GM21825 (cell line): ENCODE results near the gene MROH8.
"Not testable (repeated sequence)": the region's sequence is repeated elsewhere in the genome, so short reads cannot be mapped to it uniquely, and the experiment has no call there.

Experiments
- ATAC-seq: cut with Tn5 transposase; IDR thresholded peaks from one replicate; pipeline ENCODE4 v1.9.1; 2021; ENCODE audit warnings: mild to moderate bottlenecking, moderate library complexity; ENCODE audit not compliant: unreplicated experiment

The MROH8 gene

DNA sequence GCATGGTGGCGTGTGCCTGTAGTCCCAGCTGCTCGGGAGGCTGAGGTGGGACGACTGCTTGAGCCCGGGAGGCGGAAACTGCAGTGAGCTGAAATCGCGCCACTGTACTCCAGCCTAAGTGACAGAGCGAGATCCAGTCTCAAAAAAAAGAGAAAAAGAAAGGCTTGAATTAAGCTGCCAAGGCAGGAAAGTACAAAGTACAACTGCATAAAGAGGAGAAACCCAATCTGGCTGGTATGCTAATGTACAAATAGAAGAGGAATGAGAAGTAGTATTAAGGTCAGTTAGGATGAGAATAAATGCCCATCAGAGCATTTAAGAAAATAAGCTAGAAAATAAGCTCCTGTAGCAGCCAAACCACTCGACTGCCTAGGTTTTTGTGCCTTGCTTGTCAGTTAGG lies 23.4 kb downstream of the MROH8 start:
- ATAC-seq, result no peak

DNA sequence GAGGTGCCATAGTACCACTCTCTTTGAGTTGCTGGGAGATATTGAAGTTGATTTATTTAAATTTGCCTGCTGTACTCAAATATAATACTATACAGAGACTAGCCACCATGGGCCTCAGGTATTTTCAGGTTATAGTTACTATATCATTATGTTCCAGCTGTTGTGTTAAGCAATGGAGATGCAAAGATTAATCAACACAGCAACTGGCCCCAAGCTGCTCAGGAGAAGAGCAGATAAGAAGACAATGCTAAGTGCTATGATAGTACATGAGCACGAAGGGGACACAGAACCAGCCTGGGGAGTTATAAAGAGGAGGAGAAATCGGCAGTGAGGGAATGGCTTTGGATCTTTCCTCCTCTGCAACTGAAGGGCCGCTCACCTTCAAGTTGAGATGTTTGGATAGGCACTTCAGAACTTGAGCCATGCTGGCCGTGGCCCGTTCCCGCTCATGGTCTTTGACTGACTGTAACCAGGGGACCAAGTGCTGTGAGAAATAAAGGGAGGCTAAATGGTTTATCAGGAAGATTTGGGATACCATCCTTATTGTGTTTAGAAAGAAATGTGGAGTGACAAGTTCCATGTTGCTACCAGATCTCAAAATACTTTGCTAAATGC lies 24.6 kb downstream of the MROH8 start:
- no peak for ATAC-seq

DNA sequence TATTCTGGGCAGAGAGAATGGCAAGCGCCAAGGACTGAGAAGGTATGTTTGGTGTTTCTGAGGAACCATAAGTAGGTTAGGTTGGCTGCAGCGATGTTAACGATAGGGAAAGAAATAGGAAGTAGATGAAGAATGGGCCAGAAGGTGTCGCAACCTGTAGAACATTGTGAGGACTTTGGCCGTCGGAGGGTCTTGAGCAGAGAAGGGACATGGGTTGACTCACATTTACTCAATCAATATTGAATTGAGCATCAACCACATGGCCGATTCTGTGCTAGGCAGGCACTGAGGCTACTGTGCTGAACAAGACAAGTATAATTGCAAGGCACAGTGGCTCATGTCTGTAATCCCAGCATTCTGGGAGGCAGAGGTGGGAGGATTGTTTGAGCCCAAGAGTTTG lies 27.1 kb downstream of the MROH8 start:
- no peak for ATAC-seq

DNA sequence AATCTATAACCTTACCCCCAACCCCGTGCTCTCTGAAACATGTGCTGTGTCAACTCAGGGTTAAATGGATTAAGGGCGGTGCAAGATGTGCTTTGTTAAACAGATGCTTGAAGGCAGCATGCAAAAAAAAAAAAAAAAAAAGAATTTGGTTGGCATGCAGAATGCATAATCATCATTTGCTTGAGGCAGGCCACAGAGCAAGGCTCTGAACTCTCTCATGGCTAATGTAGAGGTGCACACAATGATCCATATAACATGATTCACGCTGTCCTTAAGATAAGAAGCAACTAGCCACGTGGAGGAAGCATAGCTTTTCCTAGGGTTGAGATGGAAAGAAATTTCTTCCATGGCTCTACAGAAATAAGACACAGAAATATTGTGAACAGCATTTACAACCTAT lies 27.8 kb downstream of the MROH8 start:
- ATAC-seq, result no peak

DNA sequence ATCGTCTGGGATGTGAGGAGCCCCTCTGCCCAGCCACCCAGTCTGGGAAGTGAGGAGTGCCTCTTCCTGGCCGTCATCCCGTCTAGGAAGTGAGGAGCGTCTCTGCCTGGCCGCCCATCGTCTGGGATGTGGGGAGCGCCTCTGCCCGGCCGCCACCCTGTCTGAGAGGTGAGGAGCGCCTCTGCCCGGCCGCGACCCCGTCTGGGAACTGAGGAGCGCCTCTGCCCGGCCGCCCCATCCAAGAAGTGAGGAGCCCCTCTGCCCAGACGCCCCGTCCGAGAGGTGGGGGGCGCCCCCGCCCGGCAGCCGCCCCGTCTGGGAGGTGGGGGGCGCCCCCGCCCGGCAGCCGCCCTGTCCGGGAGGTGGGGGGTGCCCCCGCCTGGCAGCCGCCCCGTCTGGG lies 28.5 kb downstream of the MROH8 start:
- ATAC-seq, result not testable (repeated sequence)

DNA sequence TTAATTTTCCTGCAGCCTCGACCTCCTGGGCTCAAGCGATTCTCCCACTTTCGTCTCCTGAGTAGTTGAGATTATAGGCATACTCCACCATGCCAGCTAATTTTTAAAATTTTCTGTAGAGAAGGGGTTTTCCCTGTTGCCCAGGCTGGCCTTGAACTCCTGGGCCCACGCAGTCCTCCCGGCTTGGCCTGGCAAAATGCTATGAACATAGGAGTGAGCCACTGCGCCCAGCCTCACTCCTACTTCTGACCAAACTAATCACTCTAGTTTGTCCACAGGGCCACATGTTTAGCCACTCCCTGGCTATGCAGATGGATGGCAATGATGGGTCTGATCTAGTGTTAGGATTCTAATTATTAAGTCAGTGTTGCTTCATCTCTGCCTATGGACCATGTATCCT lies 32.1 kb downstream of the MROH8 start:
- no peak for ATAC-seq

DNA sequence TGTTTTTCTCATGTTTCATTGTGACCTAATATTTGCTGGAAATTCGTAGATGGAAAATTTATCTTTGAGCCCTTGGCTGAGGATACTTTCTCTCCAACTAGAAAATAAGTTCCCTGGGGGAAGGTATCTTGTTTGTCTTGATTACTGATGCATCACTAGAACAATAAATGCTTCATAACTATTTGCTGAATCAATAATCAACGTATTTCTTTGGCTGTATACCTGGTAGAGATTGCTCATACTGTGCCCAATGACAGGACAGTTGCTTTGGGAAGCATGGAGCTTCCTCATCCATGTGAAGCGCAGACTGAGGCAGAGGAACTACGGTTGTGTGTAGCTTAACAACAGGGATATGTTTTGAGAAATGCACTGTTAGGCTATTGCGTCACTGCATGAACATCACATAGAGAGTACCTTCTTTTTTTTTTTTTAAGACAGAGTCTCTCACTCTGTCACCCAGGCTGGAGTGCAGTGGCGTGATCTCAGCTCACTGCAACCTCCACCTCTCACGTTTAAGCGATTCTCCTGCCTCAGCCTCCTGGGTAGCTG lies 34.4 kb downstream of the MROH8 start:
- no peak for ATAC-seq

DNA sequence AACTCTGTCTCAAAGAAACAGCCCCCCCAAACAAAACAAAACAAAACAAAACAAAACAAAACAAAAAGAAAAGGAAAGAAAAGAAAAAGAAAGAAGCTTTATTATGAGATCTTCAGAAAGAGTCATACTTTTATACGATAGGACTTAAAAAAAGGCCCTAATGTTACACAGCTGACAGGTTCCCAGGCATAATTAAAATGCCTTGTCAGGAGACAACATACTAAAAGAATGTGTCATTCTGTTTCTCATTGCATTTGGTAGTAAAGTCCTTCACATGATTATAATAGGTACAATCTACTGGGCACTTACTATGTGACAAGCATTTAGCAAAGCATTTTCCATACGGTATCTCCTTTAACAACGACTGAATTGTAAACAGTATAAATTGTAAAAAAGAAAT lies 36.6 kb downstream of the MROH8 start:
- ATAC-seq, result no peak

DNA sequence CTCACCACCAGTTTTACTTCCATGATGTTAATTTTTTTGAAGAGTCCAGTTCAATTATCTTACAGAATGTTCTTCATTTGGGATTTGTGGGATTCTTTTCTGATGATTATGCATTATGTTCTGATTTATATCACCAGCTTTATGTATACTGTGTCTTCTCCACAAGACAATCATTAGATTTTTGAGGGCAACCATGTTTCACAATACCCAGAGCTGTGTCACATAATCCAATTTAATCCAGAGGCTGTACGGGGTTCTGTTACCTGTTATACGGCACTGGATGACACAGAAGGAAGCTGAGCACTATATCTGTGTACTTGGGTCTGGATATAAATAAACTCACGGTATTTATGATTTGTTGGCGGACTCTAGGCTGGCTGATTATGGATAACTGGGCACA lies 41.8 kb downstream of the MROH8 start:
- ATAC-seq, result no peak

DNA sequence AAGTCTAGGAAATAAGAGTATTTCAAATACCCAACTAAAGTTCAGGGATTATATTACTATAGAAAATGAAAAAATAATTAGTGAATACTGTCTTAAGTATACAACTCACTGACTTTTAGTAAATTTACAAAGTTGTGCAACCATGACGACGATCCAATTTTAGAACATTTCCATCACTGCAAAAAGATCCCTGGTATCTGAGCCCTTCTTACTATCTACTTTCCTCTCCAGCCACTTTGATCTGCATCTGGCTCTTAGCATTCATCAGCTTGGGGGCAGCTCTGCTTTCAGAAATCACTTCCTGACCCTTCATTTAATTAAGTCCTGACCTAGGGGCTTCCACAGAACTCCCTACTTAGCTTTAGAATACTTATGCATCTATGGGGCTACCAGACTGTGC lies 45.4 kb downstream of the MROH8 start:
- ATAC-seq, result no peak

DNA sequence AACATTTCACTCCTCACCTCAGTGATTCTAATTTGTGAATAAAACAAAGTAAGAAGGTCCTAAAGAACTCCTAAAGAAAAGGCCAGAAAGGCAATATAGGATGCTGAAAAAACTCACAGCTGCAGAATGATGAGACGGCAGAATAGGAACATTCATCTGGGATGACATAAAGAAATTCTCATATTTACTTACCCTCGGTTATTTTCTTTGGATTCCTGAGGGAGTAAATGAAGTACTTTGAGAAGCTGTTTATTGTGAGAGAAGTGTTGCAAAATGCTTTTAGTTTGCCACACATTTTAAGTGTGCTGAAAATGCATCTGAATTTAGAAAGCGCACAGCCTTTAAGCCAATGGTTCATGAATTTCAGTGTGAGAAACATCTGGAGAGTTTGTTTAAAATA lies 47.9 kb downstream of the MROH8 start:
- ATAC-seq, result no peak

DNA sequence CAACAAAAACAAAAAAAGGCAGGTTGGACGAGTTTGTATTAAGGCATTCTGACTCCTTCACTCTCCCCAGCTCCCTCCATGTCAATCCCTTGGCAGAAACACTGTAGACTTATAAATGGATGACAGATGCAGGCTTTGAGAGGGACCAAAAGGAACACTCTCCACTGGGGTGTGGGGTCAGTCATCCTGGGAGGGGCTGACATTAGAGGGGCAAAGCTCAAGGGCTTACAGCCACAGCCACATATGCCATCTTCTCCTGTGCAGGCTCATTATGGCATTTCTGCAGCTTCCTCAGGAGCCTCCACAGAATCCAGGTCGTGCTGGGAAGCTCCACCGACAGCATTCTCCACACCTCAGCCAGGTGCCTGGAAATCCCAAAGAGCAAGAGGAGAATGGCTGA lies 50.5 kb downstream of the MROH8 start:
- ATAC-seq, result no peak

DNA sequence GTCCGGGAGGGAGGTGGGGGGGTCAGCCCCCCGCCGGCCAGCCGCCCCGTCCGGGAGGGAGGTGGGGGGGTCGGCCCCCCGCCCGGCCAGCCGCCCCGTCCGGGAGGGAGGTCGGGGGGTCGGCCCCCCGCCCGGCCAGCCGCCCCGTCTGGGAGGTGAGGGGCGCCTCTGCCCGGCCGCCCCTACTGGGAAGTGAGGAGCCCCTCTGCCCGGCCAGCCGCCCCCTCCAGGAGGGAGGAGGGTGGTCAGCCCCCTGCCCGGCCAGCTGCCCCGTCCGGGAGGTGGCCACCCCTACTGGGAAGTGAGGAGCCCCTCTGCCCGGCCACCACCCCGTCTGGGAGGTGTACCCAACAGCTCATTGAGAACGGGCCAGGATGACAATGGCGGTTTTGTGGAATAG lies 53.1 kb downstream of the MROH8 start:
- ATAC-seq, result not testable (repeated sequence)

DNA sequence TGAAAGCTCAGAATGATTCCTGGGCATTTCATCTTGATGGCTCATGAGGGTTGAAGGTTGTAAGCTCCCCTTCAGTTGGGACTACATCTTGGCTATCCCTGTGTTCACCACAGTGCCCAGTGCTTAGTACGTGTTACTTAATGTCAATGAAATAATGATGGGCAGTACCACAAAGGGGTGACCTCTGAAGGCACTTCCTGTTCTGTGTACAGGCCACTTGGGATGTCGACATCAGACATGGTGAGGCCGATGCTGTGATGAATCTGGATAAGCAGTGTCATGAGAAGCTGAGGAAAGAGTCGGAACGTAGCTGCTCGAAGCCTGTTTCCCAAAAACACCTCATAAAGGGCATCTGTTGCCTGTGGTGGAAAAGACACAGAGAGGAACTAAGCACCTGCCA lies 55.9 kb downstream of the MROH8 start:
- ATAC-seq, result no peak

DNA sequence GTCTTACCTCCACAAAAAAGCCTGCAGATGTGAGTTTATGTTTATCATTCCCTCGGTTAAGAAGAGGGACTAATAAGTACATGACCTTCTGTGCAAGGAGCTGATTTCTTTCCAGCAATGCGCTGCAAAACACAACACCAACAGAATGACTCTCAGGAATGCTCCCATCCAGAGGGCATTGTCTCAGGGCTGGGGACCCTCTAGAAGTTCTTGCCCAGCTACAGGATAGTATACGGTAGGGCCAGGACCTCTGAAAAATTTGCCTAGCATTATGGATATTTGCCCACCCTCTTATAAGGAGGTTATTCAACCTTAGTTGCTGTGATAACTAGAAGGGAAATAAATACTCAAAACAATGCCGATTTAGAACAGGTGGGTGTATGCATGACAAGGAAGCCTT lies 58.9 kb downstream of the MROH8 start:
- ATAC-seq, result no peak

DNA sequence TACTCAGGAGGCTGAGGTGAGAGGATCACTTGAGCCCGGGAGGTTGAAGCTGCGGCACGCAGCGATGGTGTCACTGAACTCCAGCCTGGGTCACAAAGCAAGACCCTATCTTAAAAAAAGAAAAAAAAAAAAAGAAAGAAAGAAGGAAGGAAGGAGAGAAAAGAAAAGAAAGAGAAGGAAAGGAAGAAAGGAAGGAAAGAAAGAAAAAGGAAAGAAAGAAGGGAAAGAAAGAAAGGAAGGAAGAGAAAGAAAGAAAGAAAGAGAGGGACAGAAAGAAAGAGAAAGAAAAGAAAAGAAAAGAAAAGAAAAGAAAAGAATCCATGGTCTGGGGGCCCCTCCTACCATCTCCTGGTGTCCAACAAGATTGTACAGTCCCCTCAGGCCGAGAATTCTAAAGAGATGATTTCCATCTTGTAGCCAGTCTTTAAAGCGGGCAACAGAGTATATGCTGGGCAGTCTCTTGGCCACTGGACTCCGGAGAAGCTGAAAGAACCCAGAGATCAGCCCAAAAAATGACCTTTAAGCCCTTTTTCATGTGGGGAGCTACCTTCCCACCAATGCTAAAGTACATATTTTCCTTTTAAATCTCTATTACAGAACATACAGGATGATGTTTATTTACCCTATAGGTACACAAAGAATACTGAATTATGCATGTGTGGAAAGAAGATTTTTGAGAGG lies 59.9 kb downstream of the MROH8 start:
- ATAC-seq, result no peak

DNA sequence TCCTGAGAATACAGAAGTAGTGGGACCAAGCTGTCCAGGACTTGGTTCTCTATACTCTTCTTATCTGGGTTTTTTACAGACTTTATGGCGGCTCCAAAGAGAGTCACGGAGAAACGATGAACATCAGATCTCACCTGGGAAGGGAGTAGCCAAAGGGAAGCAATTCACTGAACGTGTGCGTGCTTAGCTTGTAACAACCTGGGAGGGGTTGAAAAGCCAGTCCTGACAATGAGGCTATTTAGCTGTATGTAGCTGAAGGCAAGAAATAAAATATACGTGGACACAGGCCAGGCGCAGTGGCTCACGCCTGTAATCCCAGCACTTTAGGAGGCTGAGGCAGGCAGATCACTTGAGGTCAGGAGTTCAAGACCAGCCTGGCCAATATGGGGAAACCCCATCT lies 65.3 kb downstream of the MROH8 start:
- ATAC-seq, result no peak

DNA sequence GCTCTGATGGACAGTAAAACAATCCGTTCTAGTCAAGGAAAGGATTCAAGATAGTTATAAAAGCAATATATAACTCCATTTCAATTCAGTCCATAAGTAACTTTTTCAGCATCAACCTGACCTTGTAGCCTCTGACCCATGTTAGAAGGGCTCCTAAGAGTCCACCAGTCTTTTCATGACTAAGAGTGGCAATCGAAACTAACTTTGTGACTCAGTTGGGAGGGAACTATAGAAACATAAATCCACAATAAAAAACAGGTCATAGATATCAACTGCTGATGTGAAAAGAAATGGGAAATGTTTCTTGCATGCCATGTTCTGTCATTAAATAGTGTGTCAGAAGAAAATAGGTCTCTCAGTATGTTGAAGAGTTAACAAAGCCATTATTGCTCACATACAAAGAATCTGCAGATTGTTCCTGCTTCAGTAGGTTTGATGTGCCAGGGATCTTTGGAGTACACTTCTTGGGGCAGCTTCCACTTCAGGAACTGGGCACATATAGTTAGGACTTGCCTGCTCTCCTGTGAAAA lies 67.4 kb downstream of the MROH8 start:
- ATAC-seq, result no peak

DNA sequence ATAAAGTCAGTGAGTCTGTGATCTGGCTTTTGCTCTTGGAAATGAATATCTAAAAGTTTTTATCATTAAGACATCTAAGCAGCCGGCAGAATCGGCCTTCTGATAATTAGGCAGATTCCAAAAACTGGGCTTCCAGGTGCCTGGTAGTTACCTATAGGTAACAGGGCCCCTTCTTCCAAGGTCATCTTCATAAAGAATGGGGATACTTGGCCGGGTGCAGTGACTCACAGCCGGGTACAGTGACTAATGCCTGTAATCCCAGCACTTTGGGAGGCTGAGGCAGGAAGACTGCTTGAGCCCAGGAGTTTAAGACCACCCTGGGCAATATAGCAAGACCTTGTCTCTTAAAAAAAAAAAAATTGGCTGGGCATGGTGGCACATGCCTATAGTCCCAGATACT lies 70.7 kb downstream of the MROH8 start:
- ATAC-seq, result no peak

DNA sequence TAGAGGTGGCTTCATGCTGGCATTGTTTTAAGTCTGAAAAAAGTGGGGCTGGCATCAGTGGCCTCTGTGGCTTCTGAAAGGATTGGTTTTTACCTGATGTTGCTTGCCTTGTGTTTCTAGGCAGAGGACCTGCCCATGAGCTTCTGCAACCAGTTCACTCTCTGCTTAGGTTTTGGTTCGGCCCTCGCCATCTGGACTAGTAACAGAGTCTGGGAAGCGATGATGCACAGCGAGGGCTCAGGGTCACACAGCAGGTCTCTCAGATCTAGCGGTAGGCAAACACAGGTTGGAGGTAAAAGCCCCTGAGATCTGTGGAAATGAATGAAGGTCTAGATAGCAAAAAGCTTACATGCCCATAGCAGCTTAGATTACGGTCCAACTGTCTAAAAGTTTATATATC lies 76.8 kb downstream of the MROH8 start:
- no peak for ATAC-seq

DNA sequence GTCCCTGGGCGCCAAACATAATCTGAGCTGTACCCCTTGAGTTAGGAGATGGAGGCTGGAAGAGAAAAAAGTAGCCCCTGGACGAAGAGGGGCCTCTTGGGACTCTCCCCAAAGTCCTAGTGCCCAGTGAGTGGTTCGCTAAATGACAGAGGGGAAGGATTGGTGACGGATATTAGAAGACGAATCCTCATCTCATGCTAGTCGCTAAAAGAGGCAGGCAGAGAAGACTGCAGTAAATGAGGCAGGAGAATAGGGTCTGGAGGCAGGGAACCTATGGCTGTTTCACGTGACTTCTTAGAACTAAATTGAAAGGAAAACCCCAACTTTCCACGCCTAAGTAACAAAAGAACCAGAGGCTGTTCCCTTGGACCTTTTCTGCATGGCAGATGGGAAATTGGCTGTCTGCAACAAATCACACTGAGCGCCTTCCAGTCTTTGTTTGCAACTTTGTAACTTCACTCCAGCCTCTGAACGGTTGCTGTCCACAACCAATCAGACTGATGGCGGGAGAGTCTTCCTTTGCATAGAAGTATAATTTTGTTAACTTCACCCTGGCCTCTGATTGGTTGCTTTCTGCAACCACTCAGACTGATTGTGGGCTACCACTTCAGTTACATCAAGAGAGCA lies 82.8 kb downstream of the MROH8 start:
- ATAC-seq, result no peak
